T-helper 2 cell (primary cell): ENCODE data around the gene PTRH1.
A peak's percentile ranks its signal among the peaks of the same experiment; 100 is the strongest.
"Not testable (repeated sequence)": the region's sequence is repeated elsewhere in the genome, so short reads cannot be mapped to it uniquely, and the experiment has no call there.

Experiments used
- DNase-seq, 5 experiments: peaks; one replicate each; pipeline versions ENCODE4 v3.0.0 to v3.0.0-alpha.2; 2012 to 2022
- total RNA-seq, 2 donors: gene quantifications; one replicate each; lab custom pipeline; 2026; lab: John Stamatoyannopoulos, UW

The PTRH1 gene, protein sequence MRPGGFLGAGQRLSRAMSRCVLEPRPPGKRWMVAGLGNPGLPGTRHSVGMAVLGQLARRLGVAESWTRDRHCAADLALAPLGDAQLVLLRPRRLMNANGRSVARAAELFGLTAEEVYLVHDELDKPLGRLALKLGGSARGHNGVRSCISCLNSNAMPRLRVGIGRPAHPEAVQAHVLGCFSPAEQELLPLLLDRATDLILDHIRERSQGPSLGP
- 4.1 to 6.9 reads per million in 2 donors for total RNA-seq

DNA sequence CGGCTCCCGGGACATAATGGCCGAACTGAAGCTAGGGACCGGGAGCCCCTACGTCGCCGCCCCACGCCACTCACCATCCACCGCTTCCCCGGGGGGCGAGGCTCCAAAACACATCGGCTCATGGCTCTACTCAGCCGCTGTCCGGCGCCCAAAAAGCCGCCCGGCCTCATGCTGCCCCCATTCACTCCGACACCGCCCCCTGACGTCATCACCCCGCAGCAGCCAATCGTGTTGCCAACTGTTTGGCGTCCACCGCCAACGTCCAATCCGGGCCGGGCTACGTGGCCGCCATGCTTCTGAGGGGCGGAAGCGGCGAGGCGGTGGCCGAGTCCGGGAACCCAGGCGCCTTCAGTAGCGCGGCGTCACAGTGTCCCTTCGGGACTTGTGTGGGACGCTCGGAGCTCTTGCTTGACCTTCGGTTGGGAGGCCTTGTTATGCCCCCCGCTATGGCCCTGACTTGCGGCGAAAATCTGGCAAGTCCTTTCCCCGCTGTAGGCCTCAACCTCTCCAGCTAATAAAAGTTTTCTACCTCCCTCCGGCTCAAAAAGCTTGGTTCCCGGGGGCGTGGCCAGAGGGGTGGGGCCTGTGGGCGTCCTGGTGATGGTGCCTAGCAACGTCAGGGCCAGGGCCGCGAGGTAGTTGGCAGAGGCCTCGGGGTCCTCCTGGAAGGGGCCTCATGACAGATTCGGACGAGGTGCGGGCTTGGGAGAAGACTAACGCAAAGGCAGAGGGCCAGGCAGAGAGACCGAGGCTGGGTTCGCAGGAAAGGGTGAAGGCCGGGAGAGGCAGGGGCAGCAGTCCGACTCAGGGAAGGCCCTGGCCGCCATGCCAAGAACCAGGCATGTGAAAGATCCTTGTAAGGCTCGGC is at the start of gene PTRH1, which contains the start of gene TTC16:
Gene PTRH1, minus strand, starts transcription at position 194 of the 868 bp plus-strand sequence. Its CDS starts 24 bp downstream, at position 170.
Gene TTC16, plus strand, starts transcription at position 610 of the 868 bp plus-strand sequence. Its CDS starts 67 bp downstream, at position 677.
- peak; percentile 91 to 97 (median 95) for DNase-seq

DNA sequence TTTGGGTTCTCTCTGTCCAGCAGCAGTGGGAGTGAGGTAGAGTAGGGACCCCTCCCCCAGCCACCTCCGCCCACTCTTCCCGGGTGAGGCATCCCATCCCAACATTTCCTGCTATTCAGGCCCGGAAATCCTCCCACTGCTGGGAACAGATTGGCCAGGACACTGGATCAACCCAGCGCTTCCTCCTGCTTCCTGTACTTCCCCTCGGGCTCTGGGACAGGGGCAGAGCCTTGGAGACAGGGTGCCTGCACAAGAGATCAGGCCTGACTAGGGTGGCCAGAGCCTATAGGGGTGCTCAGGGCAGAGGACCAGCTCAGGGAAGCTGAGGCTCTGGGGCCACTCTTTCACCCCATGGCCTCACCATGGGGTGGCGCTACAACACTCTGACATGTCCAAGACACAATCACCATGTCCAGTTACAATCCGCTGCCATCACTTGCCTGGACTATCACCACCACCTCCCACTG is 48.5 kb upstream of the PTRH1 start:
- peak in 1 of 5 experiments; percentile 26 for DNase-seq

DNA sequence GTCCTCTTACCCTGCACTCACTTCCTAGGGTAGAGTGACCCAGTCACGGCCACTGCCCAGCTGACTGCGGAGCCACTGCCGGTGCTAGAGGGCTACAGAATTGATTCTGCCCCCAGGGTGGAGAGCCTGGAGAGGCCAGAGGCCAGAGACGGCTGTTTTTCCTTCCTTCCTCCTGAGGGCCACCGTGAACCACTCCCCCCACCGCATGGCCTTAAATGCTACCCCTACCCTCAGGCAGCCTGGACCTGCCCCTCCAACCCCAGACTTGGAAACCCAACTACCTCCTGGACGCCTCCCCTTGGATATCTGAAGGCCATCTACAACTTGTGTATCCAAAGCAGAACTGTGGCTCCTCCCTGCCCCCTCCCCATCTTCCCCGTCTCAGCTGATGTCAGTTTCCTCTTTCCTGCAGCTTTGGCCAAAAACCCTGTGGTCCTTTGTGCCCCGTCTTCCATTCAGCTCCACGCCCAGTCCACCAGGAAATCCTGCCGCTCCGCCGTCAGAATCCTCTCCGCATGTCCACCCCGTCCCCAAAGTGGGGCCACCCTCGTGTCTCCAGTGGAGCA is 46.7 kb upstream of the PTRH1 start:
- no peak for DNase-seq

DNA sequence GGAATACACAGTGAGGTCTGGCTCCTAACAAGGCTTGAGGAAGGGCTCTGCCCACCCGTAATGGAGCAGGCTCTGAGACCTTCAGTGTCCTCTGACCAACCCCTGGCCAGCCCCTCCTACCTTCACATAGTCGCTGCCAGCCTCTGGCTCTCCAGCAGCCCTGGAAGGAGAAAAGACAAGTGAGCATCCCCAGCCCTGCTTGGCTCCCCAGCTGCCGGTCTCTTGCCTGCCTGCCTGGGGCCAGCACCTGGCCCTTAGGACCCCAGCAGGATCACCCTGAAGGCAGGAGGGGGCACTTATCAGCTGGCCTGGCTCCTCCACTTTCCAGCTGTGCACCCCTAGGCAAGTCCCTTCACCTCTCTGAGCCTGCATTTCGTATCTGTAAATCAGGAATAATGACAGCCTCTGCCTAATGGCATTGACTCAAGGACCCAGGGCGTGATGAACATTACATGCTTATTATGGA is 46.1 kb upstream of the PTRH1 start:
- DNase-seq = no peak

GRCh38 chr9:127761061-127761460 is 45.6 kb upstream of the PTRH1 start:
- DNase-seq = no peak

GRCh38 chr9:127758843-127759242 is 43.4 kb upstream of the PTRH1 start:
- DNase-seq = no peak

GRCh38 chr9:127756776-127757175 is 41.3 kb upstream of the PTRH1 start:
- DNase-seq = not testable (repeated sequence)

- DNase-seq = no peak
Observed at GRCh38 chr9:127756233-127756632, 40.8 kb upstream of the PTRH1 start.

- no peak for DNase-seq
Observed at GRCh38 chr9:127755061-127756060, 39.9 kb upstream of the PTRH1 start.

DNA sequence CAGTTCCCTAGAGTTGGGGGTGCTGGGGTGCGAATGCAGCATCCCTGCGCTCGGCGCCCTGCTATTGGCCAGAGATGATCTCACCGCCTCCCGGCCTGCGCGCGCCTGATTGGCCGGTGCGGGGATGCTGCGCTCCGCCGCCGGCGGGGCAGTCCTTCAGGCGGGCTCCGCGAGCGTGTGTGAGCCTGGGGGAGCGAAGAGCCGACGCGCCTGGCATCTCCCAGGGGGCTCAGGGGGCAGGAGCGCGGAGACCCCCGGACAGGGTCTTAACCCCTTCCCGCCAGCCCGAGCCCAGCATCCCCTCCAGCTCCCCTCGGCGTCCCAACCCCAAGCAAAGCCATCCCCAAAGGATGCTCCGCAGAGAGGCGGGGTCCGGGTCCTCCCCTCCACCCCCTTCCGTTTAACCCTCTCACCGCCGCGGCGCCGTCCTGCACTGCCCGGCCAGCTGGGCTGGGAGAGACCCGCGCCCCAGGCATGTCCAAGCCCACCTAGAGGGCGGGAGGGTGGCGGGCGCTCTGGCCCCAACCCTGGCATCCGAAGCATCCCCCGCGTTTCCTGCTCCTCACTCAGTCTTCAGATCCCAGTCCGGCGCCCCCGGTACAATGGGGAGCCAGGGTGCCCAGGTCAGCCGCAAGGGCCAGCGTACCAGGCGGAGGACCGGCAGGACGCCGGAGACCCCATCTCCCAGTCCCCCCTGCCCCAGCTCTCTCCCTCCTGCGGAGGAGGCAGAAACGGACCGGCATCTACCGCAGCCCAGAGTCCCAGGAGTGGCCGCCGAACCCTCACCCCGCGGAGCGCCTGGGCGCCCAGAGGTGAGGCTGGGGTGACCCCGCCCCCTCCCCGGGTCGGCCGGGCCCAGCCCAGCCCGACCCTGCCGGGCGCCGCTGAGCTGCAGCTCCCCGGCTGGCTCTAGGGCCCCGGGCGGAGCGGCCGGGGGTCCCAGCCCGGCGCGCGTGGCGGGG is 38.9 kb upstream of the PTRH1 start:
- no peak for DNase-seq

- DNase-seq = no peak
Observed at GRCh38 chr9:127753622-127754021, 38.2 kb upstream of the PTRH1 start.

DNA sequence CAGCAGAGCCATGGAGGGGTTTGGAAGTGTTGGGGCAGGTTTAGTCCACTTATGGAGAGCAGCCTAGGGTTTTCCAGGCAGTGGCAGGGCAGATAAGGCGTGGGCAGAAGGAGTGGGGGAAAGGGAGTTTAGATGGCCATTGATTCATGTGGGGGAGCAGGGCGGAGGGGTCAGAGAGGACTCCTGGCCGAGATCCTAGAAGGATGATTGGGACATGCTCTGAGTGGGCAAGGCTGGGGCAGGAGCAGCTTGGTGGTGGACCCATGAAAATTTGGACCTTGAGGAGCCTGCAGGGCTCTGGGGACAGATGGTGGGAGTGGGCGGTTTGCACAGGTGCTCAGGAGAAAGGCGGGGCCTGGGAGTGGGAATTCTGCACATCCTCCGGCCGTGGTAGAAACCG is 37.7 kb upstream of the PTRH1 start:
- no peak for DNase-seq

GRCh38 chr9:127751269-127752054 is 36.0 kb upstream of the PTRH1 start:
- DNase-seq = no peak

- DNase-seq = no peak
Observed at GRCh38 chr9:127749090-127749787, 33.8 kb upstream of the PTRH1 start.

DNA sequence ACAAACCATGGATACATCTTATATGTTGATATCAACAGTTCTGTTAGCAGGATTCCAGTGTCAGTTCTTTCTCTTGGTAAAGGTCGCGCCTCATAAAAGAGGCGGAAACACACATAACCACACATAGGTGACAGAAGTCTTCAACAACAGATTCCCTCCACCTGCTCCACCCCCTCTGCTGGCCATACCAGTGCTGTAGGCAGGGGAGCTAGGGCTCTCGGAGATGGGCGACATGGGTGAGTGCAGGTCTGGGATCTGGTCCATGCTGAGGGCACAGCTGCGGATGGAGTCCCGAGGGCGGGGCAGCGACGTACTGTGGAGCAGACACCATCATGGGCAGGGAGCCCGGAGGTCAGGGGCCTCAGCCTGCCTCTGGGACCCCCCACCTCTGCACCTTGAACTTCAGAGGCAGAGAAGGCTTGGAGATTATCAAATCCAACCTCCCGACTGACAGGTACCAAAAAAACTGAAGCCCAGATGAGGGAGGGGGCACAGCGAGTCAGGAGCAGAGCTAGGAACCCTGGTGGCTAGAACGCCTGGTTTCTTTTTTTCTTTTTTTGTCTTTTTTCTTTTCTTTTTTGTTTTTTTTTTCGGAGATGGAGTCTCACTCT is 31.6 kb upstream of the PTRH1 start:
- peak in 1 of 5 experiments; percentile 52 for DNase-seq

- DNase-seq = no peak
Observed at GRCh38 chr9:127744398-127745110, 29.1 kb upstream of the PTRH1 start.

- DNase-seq = no peak
Observed at GRCh38 chr9:127742435-127743088, 27.1 kb upstream of the PTRH1 start.
